H1 (cell line): ENCODE results near the gene SLC24A4. TPM values are rescaled to one million over a fixed set of nuclear protein-coding genes. Genes with fewer than 3 reads are reported as not detected.

Experiments used
- FOSL1 ChIP-seq: IDR thresholded peaks from 2 replicates; pipeline ENCODE4 v1.6.1; 2011; ENCODE audit warnings: mild to moderate bottlenecking, low read depth, low read length, moderate library complexity; ENCODE audit not compliant: insufficient read depth
- GABPA ChIP-seq: IDR thresholded peaks from 2 replicates; pipeline ENCODE4 v1.6.1; 2011; ENCODE audit warnings: mild to moderate bottlenecking, low read length, moderate library complexity, borderline replicate concordance; ENCODE audit not compliant: insufficient read depth
- NANOG ChIP-seq: IDR thresholded peaks from 2 replicates; pipeline ENCODE4 v1.6.1; 2011; ENCODE audit warnings: low read length, low read depth, mild to moderate bottlenecking, inconsistent platforms; ENCODE audit not compliant: insufficient read depth, poor library complexity, severe bottlenecking
- TBP ChIP-seq: IDR thresholded peaks from 2 replicates; pipeline ENCODE4 v1.6.1; 2011; ENCODE audit warnings: low read depth, low read length, improper control_type of control experiment
- YY1 ChIP-seq: IDR thresholded peaks from 2 replicates; pipeline ENCODE4 v1.6.1; 2011; ENCODE audit warnings: low read depth, mild to moderate bottlenecking, low read length
- polyA plus RNA-seq, 7 experiments: library from polyadenylated mRNA; depleted of rRNA in 3 of 7; stranded (reverse) in 5 of 7; unstranded in 2 of 7; fragments of >200 nt in 5 of 7; fragments of 200-250 nt in 2 of 7; gene quantifications; 1 replicate in 5 of 7; 2 replicates in 1 of 7; 4 replicates in 1 of 7; pipeline versions ENCODE4 v1.2.1 to v1.2.3, GENCODE V29; 2011 to 2013; ENCODE audit warnings: missing spikeins in 2 of 7, mixed read lengths in 2 of 7
- total RNA-seq: library from RNA; stranded (reverse); fragmentation: NEBNext Ultra II Directional; extraction: Animal tissue kit (Norgen Biotek cat#: 25700); gene quantifications from 2 replicates; pipeline ENCODE4 v1.2.1, GENCODE V29; 2021
- TF ChIP-seq, protein P1 (sequence below): fragments of 300-600 bp; sonication (generic); IDR thresholded peaks from 2 replicates; pipeline ENCODE4 v1.7.1; 2012; ENCODE audit warnings: low read length, moderate library complexity, mild to moderate bottlenecking, inconsistent platforms; ENCODE audit not compliant: insufficient replicate concordance

SLC24A4 gene
- total and polyA plus RNA-seq, 2 of the 8 experiments (the other 6 are each of a cell fraction or from before 2014, with no cell fraction given) = 0.27 to 0.89 TPM

DNA sequence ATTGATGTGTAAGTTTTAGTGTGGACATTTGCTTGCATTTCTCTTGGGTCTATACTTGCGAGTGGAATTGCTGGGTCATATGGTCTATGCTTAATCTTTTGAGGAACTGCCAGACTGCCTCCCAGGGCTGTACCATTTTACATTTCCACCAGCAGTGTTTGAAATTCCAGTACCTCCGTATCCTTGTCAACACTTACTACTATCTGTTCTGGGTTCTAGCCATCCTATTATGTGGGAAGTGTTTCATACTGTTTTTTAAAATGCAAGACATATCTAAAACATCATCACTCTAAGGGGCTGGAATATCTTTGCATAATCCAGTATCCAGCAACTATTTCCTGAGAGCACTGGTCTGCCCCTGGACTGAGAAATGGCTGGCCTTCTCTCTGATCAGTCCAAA, 110.4 kb downstream of the SLC24A4 start (continued):
- TF ChIP-seq, protein P1, sequence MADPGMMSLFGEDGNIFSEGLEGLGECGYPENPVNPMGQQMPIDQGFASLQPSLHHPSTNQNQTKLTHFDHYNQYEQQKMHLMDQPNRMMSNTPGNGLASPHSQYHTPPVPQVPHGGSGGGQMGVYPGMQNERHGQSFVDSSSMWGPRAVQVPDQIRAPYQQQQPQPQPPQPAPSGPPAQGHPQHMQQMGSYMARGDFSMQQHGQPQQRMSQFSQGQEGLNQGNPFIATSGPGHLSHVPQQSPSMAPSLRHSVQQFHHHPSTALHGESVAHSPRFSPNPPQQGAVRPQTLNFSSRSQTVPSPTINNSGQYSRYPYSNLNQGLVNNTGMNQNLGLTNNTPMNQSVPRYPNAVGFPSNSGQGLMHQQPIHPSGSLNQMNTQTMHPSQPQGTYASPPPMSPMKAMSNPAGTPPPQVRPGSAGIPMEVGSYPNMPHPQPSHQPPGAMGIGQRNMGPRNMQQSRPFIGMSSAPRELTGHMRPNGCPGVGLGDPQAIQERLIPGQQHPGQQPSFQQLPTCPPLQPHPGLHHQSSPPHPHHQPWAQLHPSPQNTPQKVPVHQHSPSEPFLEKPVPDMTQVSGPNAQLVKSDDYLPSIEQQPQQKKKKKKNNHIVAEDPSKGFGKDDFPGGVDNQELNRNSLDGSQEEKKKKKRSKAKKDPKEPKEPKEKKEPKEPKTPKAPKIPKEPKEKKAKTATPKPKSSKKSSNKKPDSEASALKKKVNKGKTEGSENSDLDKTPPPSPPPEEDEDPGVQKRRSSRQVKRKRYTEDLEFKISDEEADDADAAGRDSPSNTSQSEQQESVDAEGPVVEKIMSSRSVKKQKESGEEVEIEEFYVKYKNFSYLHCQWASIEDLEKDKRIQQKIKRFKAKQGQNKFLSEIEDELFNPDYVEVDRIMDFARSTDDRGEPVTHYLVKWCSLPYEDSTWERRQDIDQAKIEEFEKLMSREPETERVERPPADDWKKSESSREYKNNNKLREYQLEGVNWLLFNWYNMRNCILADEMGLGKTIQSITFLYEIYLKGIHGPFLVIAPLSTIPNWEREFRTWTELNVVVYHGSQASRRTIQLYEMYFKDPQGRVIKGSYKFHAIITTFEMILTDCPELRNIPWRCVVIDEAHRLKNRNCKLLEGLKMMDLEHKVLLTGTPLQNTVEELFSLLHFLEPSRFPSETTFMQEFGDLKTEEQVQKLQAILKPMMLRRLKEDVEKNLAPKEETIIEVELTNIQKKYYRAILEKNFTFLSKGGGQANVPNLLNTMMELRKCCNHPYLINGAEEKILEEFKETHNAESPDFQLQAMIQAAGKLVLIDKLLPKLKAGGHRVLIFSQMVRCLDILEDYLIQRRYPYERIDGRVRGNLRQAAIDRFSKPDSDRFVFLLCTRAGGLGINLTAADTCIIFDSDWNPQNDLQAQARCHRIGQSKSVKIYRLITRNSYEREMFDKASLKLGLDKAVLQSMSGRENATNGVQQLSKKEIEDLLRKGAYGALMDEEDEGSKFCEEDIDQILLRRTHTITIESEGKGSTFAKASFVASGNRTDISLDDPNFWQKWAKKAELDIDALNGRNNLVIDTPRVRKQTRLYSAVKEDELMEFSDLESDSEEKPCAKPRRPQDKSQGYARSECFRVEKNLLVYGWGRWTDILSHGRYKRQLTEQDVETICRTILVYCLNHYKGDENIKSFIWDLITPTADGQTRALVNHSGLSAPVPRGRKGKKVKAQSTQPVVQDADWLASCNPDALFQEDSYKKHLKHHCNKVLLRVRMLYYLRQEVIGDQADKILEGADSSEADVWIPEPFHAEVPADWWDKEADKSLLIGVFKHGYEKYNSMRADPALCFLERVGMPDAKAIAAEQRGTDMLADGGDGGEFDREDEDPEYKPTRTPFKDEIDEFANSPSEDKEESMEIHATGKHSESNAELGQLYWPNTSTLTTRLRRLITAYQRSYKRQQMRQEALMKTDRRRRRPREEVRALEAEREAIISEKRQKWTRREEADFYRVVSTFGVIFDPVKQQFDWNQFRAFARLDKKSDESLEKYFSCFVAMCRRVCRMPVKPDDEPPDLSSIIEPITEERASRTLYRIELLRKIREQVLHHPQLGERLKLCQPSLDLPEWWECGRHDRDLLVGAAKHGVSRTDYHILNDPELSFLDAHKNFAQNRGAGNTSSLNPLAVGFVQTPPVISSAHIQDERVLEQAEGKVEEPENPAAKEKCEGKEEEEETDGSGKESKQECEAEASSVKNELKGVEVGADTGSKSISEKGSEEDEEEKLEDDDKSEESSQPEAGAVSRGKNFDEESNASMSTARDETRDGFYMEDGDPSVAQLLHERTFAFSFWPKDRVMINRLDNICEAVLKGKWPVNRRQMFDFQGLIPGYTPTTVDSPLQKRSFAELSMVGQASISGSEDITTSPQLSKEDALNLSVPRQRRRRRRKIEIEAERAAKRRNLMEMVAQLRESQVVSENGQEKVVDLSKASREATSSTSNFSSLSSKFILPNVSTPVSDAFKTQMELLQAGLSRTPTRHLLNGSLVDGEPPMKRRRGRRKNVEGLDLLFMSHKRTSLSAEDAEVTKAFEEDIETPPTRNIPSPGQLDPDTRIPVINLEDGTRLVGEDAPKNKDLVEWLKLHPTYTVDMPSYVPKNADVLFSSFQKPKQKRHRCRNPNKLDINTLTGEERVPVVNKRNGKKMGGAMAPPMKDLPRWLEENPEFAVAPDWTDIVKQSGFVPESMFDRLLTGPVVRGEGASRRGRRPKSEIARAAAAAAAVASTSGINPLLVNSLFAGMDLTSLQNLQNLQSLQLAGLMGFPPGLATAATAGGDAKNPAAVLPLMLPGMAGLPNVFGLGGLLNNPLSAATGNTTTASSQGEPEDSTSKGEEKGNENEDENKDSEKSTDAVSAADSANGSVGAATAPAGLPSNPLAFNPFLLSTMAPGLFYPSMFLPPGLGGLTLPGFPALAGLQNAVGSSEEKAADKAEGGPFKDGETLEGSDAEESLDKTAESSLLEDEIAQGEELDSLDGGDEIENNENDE = no peak
- TF ChIP-seq YY1 (no peak), FOSL1 (no peak), TBP (no peak), NANOG (no peak), GABPA (no peak)
